GM21825 (cell line): ENCODE measurements around the gene FAM114A2.
A peak's percentile ranks its signal among the peaks of the same experiment; 100 is the strongest.
"Not testable (repeated sequence)": the region's sequence is repeated elsewhere in the genome, so short reads cannot be mapped to it uniquely, and the experiment has no call there.

Experiments used
- ATAC-seq: cut with Tn5 transposase; IDR thresholded peaks from one replicate; pipeline ENCODE4 v1.9.1; 2021; ENCODE audit warnings: mild to moderate bottlenecking, moderate library complexity; ENCODE audit not compliant: unreplicated experiment

FAM114A2 gene

GRCh38 chr5:154038707-154039457, at the start of gene FAM114A2, which contains the start of gene MFAP3:
FAM114A2 (minus strand) TSS chr5:154038910; CDS start chr5:154034953, 3,957 bp downstream.
MFAP3 (plus strand) TSS chr5:154038967; CDS start chr5:154049723, 10,756 bp downstream.
- peak; percentile 98 for ATAC-seq

GRCh38 chr5:154087260-154087659, 48.5 kb upstream of the FAM114A2 start:
- no peak for ATAC-seq

DNA sequence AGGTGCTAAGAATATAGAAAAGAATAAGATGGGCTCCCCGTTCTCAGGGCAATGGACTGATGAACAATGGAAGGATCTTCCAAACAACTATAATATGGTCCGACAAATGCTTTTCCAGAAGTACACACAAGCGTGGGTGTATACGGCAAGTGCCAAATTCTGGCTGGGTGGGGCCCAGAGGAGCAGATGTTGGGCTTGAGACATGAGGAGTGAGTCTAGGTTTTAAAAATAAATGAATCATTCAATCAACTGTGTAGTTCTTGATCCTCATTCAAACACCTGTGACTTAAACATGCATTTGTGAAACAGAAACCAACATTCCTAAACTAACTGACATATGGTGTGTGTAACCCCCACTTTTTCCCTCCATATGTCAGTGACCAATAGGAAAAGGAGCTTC, 47.9 kb upstream of the FAM114A2 start:
- no peak for ATAC-seq

DNA sequence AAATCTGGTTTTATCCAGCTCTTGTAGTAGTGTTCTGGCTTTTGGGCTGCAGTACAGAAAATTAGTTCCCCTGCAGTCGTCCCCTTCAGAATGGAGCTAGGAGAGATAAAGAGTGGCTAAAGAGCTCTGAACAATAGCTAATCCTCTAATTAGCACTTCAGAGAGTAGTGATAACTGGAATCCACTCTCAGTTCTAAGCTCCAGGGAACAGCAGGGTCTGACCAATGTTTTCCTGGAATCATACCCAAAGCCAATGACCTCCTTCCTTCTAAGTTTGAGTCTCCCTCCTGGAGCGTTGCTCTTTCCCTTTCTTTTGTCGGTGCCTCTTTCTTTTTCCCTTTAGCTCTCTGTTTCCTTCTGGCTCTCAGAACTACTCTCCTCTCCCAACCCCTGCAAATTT, 47.4 kb upstream of the FAM114A2 start:
- ATAC-seq = no peak

DNA sequence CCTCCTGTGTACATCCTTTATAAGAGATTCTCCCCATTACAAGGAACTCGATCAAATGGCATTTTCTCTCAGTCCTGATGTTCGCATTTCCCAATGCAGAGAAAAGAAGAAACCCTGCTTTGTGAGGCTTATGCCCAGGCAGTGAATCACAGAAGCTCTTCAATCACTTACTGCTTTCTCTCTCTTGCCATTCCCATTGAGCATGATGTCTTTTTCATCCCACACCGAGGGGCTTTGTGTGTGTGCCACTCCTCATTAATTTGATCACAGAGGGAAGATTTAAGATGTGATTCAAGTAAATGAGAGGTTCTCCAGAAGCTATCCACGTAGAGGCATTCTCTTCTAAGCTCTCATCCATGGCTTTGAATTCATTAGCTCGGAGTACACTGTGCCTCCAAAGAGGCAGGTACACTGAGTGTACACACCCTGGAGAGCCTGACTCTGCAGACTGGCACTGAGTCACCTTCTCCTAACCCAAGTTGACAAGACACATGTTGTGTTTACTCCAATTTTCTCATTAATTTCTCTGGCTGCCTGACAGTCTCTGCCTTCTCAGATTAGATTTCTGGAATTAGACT, 45.4 kb upstream of the FAM114A2 start:
- no peak for ATAC-seq

GRCh38 chr5:154081246-154081645, 42.5 kb upstream of the FAM114A2 start:
- ATAC-seq = no peak

DNA sequence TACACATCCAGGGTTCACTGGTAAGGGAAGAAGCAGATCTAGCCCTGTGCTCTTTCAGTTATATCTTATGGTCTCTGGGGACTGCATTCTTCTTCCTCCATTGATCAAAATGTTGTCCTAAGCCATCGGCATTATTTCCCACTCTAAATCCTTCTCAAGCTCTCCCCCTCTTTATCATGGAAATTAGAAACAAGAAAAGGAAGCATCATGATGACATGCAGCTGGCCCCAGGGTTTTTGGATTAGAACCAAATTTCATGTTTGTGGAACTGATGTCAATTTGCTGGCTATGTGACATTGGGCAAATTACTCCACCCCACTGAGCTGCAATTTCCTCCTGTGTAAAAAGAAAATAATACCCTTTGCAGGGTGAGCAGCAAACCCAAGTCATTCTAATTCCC, 39.6 kb upstream of the FAM114A2 start:
- no peak for ATAC-seq

- no peak for ATAC-seq
Measured at GRCh38 chr5:154077696-154078095, 39.0 kb upstream of the FAM114A2 start.

DNA sequence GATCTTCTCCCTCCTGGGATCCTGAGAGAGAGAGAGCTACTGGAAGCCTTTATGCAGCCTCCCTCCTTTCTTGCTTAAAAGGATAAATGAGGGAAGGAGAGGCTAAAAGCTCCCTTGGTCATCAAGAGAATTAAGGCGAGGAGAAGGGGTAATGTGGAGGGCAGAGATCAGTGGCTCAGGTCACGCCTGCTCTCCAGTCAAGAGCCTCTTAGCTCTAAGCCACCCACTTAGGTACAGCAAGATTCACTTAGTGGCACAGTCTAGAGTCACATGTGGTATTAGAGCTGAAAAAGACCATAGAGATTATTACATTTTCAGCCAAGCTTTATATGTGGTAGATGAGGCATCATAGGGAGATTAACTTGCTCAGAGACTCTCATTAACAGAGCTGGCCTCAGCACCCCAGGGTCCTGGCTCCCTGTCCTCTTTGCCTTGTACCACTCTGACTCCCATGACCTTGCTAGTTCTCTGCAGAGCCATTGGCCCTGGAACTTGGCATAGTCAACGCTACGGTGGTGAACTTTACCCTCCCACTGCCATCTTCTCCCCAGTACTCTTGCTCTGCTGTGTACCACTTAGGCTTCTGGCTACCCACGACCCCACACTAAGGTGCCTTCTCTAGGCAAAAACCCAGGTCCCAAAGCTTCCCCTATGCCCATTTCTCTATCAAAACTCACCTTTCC, 37.7 kb upstream of the FAM114A2 start:
- ATAC-seq = no peak

- peak; percentile 96 for ATAC-seq
Measured at GRCh38 chr5:154072414-154073171, 33.9 kb upstream of the FAM114A2 start.

GRCh38 chr5:154071799-154072413, 33.2 kb upstream of the FAM114A2 start:
- no peak for ATAC-seq

DNA sequence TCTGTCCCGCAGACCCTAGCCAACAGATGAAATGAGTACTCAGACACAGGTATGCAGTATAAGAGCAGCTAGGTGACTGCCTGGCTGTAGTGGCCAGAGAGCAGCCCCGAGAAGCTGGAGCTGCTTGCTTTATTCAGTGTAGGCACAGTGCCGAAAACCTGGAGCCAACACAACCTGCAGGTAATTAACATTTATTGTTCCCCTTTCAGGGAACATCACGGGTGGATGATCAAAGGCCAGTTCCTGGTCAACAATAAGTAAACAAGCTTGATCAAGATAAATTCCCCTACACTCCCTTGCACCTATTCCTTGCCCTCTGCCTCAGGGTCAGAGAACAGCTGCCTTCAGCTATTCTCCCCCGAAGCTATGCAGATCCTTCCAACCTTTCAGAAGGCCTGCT, 31.1 kb upstream of the FAM114A2 start:
- not testable (repeated sequence) for ATAC-seq

DNA sequence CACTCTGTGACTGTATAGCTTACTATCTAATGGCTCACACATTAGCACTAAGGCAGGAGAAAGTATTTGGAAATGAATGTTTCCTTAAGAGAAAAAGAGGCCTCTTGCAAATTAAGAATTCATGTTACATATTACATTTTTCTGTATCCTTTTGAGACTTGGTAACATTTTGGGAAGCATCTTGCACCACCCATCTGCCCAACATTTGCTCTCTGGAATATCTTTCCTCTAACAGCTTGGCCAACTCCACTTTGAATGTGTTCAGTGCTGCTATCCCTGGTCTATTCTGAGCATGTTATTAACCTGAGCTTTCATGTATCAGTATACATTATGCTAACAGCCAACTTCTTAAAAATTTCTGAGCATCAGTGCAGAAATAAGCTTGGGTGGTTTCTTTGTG, 27.3 kb upstream of the FAM114A2 start:
- ATAC-seq = no peak

DNA sequence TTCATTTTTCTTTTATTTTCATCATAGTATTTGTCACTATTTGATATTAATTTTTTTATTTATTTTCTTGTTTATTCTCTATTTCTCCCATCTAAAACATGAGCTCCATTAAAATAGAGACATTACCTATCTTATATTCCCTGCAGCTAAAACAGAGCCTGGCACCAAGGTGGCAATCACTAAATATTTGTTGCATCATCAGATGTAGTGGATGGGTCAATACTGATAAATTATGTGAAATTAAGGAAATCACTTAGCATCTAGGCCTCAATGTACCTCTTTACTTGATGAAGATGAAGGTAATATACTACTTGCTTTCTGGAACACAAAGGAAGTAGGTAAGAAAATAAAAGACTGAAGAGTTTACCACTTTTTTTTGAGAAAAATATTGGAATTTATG, 24.7 kb upstream of the FAM114A2 start:
- no peak for ATAC-seq

DNA sequence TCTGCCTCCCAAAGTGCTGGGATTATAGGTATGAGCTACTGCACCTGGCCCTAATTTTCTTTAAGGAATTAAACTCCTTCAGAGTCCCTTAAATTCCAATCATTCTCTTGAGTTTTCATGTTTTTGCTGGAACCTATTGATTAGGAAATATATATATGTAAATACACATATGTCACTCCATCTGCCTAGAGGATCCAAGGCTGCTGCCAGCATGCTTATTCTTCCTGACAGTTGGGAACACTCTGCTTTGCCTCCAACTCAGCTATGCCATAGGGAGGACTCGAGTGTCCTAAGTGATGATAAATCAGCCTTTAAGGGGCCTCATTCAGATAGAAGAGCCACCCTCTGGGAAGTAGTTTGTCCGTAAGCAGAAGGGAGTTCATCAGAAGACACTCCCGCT, 21.9 kb upstream of the FAM114A2 start:
- ATAC-seq = no peak

- no peak for ATAC-seq
Measured at GRCh38 chr5:154059583-154059982, 20.9 kb upstream of the FAM114A2 start.

GRCh38 chr5:154059039-154059430, 20.3 kb upstream of the FAM114A2 start:
- peak; percentile 55 for ATAC-seq

- ATAC-seq = peak; percentile 65
Measured at GRCh38 chr5:154058055-154059038, 19.6 kb upstream of the FAM114A2 start.

DNA sequence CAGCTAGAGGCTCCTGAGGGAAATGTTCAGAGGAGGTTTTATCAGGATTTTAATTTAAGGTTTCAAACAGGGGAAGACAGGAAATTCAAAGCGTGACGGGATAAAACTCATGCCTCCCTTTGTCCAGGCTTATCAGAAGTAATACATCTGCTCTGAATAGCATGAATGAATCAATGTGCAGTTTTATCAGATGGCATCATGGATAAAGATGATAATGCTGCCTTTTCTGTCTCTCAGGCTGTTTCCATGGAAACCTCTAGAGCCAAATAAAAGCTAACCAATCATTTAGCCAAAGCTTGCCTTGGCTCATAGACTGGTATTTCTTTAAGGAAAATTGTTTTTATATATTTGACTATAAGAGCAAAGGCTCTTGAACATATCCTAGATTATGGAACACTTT, 16.5 kb upstream of the FAM114A2 start:
- ATAC-seq = no peak

DNA sequence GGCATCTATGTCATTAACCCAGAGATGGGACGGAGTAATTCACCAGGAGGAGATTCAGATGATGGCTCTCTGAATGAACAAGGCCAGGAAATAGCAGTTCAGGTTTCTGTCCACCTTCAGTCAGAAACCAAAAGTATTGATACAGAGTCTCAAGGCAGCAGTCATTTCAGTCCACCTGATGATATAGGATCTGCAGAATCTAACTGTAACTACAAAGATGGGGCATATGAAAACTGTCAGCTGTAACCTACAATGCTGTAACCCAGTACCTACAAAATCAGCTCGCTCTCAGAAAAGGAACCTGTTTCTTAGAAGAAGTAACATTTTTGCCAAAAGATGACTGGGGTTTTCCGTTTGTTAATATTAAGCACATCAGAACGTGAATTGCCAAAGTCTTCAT, 14.8 kb upstream of the FAM114A2 start:
- ATAC-seq = no peak
